ENCODE results near the gene DCLK2.

Gene DCLK2

DNA sequence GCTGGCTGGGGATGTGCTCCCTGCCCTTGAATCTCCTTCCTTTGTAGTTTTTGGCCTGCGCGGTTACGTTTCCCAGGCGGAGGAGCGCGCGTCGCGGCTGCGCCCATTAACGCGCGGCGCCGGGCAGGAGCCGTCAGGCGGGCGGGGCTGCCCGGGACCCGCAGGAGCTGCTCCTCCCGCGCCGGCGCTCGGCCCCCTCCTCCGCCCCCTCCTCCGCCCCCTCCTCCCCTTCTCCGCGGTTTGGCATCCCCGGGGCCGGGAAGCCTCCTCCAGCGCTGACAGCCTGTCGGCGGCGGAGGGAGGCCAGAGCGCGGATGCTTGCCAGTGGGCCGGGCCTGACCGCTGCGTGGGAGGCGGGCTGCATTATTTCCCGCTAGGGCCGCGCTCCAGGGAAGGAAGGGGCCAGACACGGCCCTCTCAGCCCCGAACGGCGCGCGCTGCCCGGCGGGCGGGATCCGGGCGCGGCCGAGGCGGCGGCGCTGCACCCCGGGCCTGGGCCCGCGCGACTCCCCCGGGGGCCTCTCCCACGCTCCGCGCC lies at the start of gene DCLK2:
Gene DCLK2 (plus strand): TSS at position 405 of the 538 bp plus-strand sequence. CDS start 583 bp downstream, outside the sequence.
- Histone ChIP-seq H3K36me3 (ENCODE audit: control insufficient read depth in 1 of 2, insufficient read depth in 2 of 2, low read length in 2 of 2) (no peaks in the 10 kb centered on the region), H3K9me3 (ENCODE audit: control insufficient read depth in 1 of 2, low read length in 2 of 2) (no peaks in the 10 kb centered on the region), H3K4me1 (ENCODE audit: control insufficient read depth in 1 of 2, insufficient read depth in 2 of 2, low read length in 2 of 2) (peaks cover 0 to 15% of the 10 kb centered on the region in 2 donors), H3K27ac (ENCODE audit: low read length) (peak within 1 kb of the TSS; percentile 78), H3K27me3 (ENCODE audit: low read depth, low read length) (no peaks in the 10 kb centered on the region), H3K4me3 (ENCODE audit: low read depth in 1 of 2, low read length in 2 of 2) (peak within 1 kb of the TSS; percentile 71 to 87)

GRCh38 chr4:150032541-150032940 lies 45.7 kb upstream of the DCLK2 start:
- no peaks in the 10 kb centered on the region for H3K36me3 ChIP-seq (ENCODE audit: control insufficient read depth in 1 of 2, insufficient read depth in 2 of 2, low read length in 2 of 2)
- H3K27me3 ChIP-seq (ENCODE audit: low read depth, low read length), result no peaks in the 10 kb centered on the region
- no peak overlapping the region for H3K27ac ChIP-seq (ENCODE audit: low read length)
- no peaks in the 10 kb centered on the region for H3K9me3 ChIP-seq (ENCODE audit: control insufficient read depth in 1 of 2, low read length in 2 of 2)
- H3K4me3 ChIP-seq (ENCODE audit: low read depth in 1 of 2, low read length in 2 of 2), result no peak overlapping the region
- peaks cover 0 to 5% of the 10 kb centered on the region in 2 donors for H3K4me1 ChIP-seq (ENCODE audit: control insufficient read depth in 1 of 2, insufficient read depth in 2 of 2, low read length in 2 of 2)

- Histone ChIP-seq H3K27me3 (ENCODE audit: low read depth, low read length) (no peaks in the 10 kb centered on the region), H3K9me3 (ENCODE audit: control insufficient read depth in 1 of 2, low read length in 2 of 2) (no peaks in the 10 kb centered on the region), H3K36me3 (ENCODE audit: control insufficient read depth in 1 of 2, insufficient read depth in 2 of 2, low read length in 2 of 2) (no peaks in the 10 kb centered on the region), H3K4me1 (ENCODE audit: control insufficient read depth in 1 of 2, insufficient read depth in 2 of 2, low read length in 2 of 2) (peaks cover 0 to 5% of the 10 kb centered on the region in 2 donors), H3K4me3 (ENCODE audit: low read depth in 1 of 2, low read length in 2 of 2) (no peak overlapping the region), H3K27ac (ENCODE audit: low read length) (no peak overlapping the region)
Observed at GRCh38 chr4:150033081-150033480, 45.2 kb upstream of the DCLK2 start.

DNA sequence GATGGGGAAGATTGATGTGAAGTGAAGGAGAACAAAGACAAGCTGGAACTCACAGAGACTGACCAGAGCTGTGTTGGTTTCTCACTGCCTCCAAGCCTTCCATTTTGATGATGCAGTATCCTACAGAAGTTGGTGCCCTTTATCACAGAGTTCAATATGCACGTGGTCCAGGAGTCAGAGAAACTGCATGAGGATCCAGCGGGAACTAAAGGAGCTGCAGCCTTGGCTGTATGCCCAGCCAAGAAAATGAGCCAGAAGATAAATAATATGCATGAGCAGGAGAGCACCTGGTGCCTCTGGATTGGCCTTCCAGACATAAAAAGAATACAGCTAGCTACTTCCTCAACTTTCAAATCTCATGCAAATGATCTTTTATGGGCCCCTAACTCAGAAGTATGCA lies 44.3 kb upstream of the DCLK2 start:
- Histone ChIP-seq H3K36me3 (ENCODE audit: control insufficient read depth in 1 of 2, insufficient read depth in 2 of 2, low read length in 2 of 2) (no peaks in the 10 kb centered on the region), H3K4me3 (ENCODE audit: low read depth in 1 of 2, low read length in 2 of 2) (no peak overlapping the region), H3K4me1 (ENCODE audit: control insufficient read depth in 1 of 2, insufficient read depth in 2 of 2, low read length in 2 of 2) (peaks cover 0 to 5% of the 10 kb centered on the region in 2 donors), H3K9me3 (ENCODE audit: control insufficient read depth in 1 of 2, low read length in 2 of 2) (no peaks in the 10 kb centered on the region), H3K27me3 (ENCODE audit: low read depth, low read length) (no peaks in the 10 kb centered on the region), H3K27ac (ENCODE audit: low read length) (no peak overlapping the region)

DNA sequence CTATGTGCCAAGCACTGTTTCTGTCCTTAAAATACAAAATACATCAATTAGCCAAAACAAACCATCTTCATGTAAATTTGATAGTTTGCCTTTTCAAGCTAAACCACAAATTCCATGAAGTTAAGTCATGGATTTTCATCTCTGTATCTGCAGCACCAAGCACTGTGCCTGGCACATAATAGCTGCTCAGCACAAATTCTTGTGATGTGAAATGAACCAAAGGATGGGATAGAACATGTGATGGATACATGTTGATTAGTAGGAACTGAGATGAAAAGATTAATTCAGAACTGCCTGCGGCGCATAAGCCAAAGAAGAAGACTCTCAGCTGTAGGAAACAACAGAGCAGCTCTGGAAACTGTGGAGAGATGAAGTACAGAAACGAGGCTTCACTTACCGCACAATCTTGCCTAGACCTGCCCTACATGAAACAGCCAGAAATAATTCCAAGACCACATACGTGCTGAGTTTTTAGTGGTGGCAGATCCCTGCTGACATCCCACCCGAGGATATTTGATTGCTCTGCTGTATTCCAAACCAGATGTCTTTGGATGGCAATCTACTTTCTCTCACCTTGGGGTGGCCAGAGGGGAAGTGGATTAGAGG lies 40.9 kb upstream of the DCLK2 start:
- H3K27me3 ChIP-seq (ENCODE audit: low read depth, low read length), result no peaks in the 10 kb centered on the region
- H3K36me3 ChIP-seq (ENCODE audit: control insufficient read depth in 1 of 2, insufficient read depth in 2 of 2, low read length in 2 of 2), result no peaks in the 10 kb centered on the region
- no peak overlapping the region for H3K4me3 ChIP-seq (ENCODE audit: low read depth in 1 of 2, low read length in 2 of 2)
- no peaks in the 10 kb centered on the region for H3K9me3 ChIP-seq (ENCODE audit: control insufficient read depth in 1 of 2, low read length in 2 of 2)
- H3K4me1 ChIP-seq (ENCODE audit: control insufficient read depth in 1 of 2, insufficient read depth in 2 of 2, low read length in 2 of 2), result peaks cover 0 to 5% of the 10 kb centered on the region in 2 donors
- H3K27ac ChIP-seq (ENCODE audit: low read length), result no peak overlapping the region

GRCh38 chr4:150038335-150039076 lies 39.7 kb upstream of the DCLK2 start:
- Histone ChIP-seq H3K27ac (ENCODE audit: low read length) (no peak overlapping the region), H3K4me3 (ENCODE audit: low read depth in 1 of 2, low read length in 2 of 2) (no peak overlapping the region), H3K4me1 (ENCODE audit: control insufficient read depth in 1 of 2, insufficient read depth in 2 of 2, low read length in 2 of 2) (peaks cover 0 to 5% of the 10 kb centered on the region in 2 donors), H3K27me3 (ENCODE audit: low read depth, low read length) (no peaks in the 10 kb centered on the region), H3K36me3 (ENCODE audit: control insufficient read depth in 1 of 2, insufficient read depth in 2 of 2, low read length in 2 of 2) (no peaks in the 10 kb centered on the region), H3K9me3 (ENCODE audit: control insufficient read depth in 1 of 2, low read length in 2 of 2) (no peaks in the 10 kb centered on the region)

DNA sequence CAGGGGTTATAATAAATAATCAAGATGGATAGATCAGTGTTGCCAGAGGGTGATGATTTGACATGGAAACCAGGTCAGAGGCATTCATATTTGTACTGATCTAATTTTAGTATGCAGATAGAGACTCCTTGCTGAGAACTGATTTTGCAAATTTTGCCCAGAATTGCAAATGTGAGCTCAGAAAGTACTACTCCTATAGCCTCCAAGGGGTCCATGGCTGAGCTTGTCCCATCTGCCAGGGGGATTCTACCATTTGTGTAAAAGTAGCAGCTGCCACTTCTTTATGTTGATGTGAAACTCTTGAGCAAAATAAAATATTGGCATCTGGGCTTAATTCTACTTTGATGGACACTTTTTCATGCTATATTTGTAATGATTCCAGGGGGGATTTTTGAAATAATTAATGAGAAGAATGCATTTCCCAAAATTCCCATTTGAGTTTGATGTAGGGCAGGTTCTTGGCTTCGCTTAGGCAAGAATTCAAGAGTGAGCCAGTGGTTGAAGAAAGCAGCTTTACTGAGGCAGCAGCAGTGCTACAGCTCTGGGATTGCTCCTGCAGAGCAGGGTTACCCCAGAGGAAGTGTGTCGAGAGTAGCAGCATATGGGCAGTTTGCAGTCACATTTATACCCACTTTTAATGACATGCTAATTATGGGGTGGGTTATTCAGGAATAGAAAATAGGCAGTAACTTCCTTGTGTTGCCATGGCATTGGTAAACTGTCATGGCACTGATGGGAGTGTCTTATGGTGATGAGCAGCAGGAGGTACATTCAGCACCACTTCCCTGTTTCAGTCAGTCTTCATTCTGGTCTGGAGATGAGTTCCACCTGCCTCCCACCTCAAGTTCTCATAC lies 38.7 kb upstream of the DCLK2 start:
- Histone ChIP-seq H3K27me3 (ENCODE audit: low read depth, low read length) (no peaks in the 10 kb centered on the region), H3K4me1 (ENCODE audit: control insufficient read depth in 1 of 2, insufficient read depth in 2 of 2, low read length in 2 of 2) (no peaks in the 10 kb centered on the region), H3K9me3 (ENCODE audit: control insufficient read depth in 1 of 2, low read length in 2 of 2) (no peaks in the 10 kb centered on the region), H3K4me3 (ENCODE audit: low read depth in 1 of 2, low read length in 2 of 2) (no peak overlapping the region), H3K36me3 (ENCODE audit: control insufficient read depth in 1 of 2, insufficient read depth in 2 of 2, low read length in 2 of 2) (no peaks in the 10 kb centered on the region), H3K27ac (ENCODE audit: low read length) (no peak overlapping the region)

- no peak overlapping the region for H3K27ac ChIP-seq (ENCODE audit: low read length)
- H3K27me3 ChIP-seq (ENCODE audit: low read depth, low read length), result no peaks in the 10 kb centered on the region
- H3K4me3 ChIP-seq (ENCODE audit: low read depth in 1 of 2, low read length in 2 of 2), result no peak overlapping the region
- no peaks in the 10 kb centered on the region for H3K4me1 ChIP-seq (ENCODE audit: control insufficient read depth in 1 of 2, insufficient read depth in 2 of 2, low read length in 2 of 2)
- no peaks in the 10 kb centered on the region for H3K9me3 ChIP-seq (ENCODE audit: control insufficient read depth in 1 of 2, low read length in 2 of 2)
- H3K36me3 ChIP-seq (ENCODE audit: control insufficient read depth in 1 of 2, insufficient read depth in 2 of 2, low read length in 2 of 2), result no peaks in the 10 kb centered on the region
Observed at GRCh38 chr4:150044517-150044916, 33.7 kb upstream of the DCLK2 start.

- no peaks in the 10 kb centered on the region for H3K36me3 ChIP-seq (ENCODE audit: control insufficient read depth in 1 of 2, insufficient read depth in 2 of 2, low read length in 2 of 2)
- H3K27me3 ChIP-seq (ENCODE audit: low read depth, low read length), result no peaks in the 10 kb centered on the region
- no peak overlapping the region for H3K27ac ChIP-seq (ENCODE audit: low read length)
- H3K9me3 ChIP-seq (ENCODE audit: control insufficient read depth in 1 of 2, low read length in 2 of 2), result no peaks in the 10 kb centered on the region
- no peak overlapping the region for H3K4me3 ChIP-seq (ENCODE audit: low read depth in 1 of 2, low read length in 2 of 2)
- H3K4me1 ChIP-seq (ENCODE audit: control insufficient read depth in 1 of 2, insufficient read depth in 2 of 2, low read length in 2 of 2), result no peaks in the 10 kb centered on the region
Observed at GRCh38 chr4:150045410-150045809, 32.8 kb upstream of the DCLK2 start.

- H3K27ac ChIP-seq (ENCODE audit: low read length), result no peak overlapping the region
- H3K9me3 ChIP-seq (ENCODE audit: control insufficient read depth in 1 of 2, low read length in 2 of 2), result no peaks in the 10 kb centered on the region
- no peaks in the 10 kb centered on the region for H3K4me1 ChIP-seq (ENCODE audit: control insufficient read depth in 1 of 2, insufficient read depth in 2 of 2, low read length in 2 of 2)
- no peaks in the 10 kb centered on the region for H3K36me3 ChIP-seq (ENCODE audit: control insufficient read depth in 1 of 2, insufficient read depth in 2 of 2, low read length in 2 of 2)
- H3K27me3 ChIP-seq (ENCODE audit: low read depth, low read length), result no peaks in the 10 kb centered on the region
- no peak overlapping the region for H3K4me3 ChIP-seq (ENCODE audit: low read depth in 1 of 2, low read length in 2 of 2)
Observed at GRCh38 chr4:150046728-150047217, 31.5 kb upstream of the DCLK2 start.

- Histone ChIP-seq H3K36me3 (ENCODE audit: control insufficient read depth in 1 of 2, insufficient read depth in 2 of 2, low read length in 2 of 2) (no peaks in the 10 kb centered on the region), H3K27ac (ENCODE audit: low read length) (no peak overlapping the region), H3K4me1 (ENCODE audit: control insufficient read depth in 1 of 2, insufficient read depth in 2 of 2, low read length in 2 of 2) (no peaks in the 10 kb centered on the region), H3K27me3 (ENCODE audit: low read depth, low read length) (no peaks in the 10 kb centered on the region), H3K9me3 (ENCODE audit: control insufficient read depth in 1 of 2, low read length in 2 of 2) (no peaks in the 10 kb centered on the region), H3K4me3 (ENCODE audit: low read depth in 1 of 2, low read length in 2 of 2) (no peak overlapping the region)
Observed at GRCh38 chr4:150047546-150047945, 30.7 kb upstream of the DCLK2 start.
